ENCODE measurements around the gene TMEM203. TPM values are rescaled to one million over a fixed set of nuclear protein-coding genes. Genes with fewer than 3 reads are reported as not detected.

Gene TMEM203
- total and polyA plus RNA-seq, 4 donors: 21.5 to 27.5 (median 25.8) TPM

Small RNA genes lying within 50 kb of the gene (microRNA-seq; reads per million reads assigned to microRNA genes)
- 0 reads per million in 2 donors for gene MIR3621

Other genes starting within 250 kb of the TMEM203 start
Only the 30 nearest of the 31 such genes appear.
- gene PTGDS, start 228.1 kb downstream of the TMEM203 start, total RNA-seq: 100 to 1,000 TPM; 128 to 145 TPM
- gene PTGDS, start 228.1 kb downstream of the TMEM203 start, polyA plus RNA-seq: 10 to 100 TPM; 12.2 to 13.9 TPM
- gene LCNL1, start 222.7 kb downstream of the TMEM203 start, total RNA-seq: 1 to 10 TPM in 1 of 2 donors, under 1 TPM in 1; 0.36 to 1.1 TPM
- under 1 TPM in 1 of 2 donors, not detected in 1; 0.15 TPM for gene LCNL1, start 222.7 kb downstream of the TMEM203 start, polyA plus RNA-seq
- gene PAXX, start 213.2 kb downstream of the TMEM203 start, total RNA-seq: 10 to 100 TPM; 27.8 to 42.0 TPM
- 100 to 1,000 TPM in 1 of 2 donors, 10 to 100 TPM in 1; 39.9 to 192 TPM for gene PAXX, start 213.2 kb downstream of the TMEM203 start, polyA plus RNA-seq
- 1 to 10 TPM; 3.8 to 7.0 TPM for gene CLIC3, start 209.1 kb downstream of the TMEM203 start, total RNA-seq
- 1 to 10 TPM; 1.6 to 6.7 TPM for gene CLIC3, start 209.1 kb downstream of the TMEM203 start, polyA plus RNA-seq
- 10 to 100 TPM; 27.3 to 60.0 TPM for gene ABCA2, start 177.4 kb downstream of the TMEM203 start, total RNA-seq
- gene ABCA2, start 177.4 kb downstream of the TMEM203 start, polyA plus RNA-seq: 10 to 100 TPM in 1 of 2 donors, 1 to 10 TPM in 1; 9.0 to 48.1 TPM
- under 1 TPM; 0.27 to 0.68 TPM for gene FUT7, start 173.6 kb downstream of the TMEM203 start, total RNA-seq
- gene FUT7, start 173.6 kb downstream of the TMEM203 start, polyA plus RNA-seq: not detected
- gene NPDC1, start 159.5 kb downstream of the TMEM203 start, total RNA-seq: 100 to 1,000 TPM in 1 of 2 donors, 10 to 100 TPM in 1; 99.3 to 217 TPM
- gene NPDC1, start 159.5 kb downstream of the TMEM203 start, polyA plus RNA-seq: 100 to 1,000 TPM in 1 of 2 donors, 10 to 100 TPM in 1; 26.5 to 190 TPM
- gene ENTPD2, start 151.6 kb downstream of the TMEM203 start, total RNA-seq: 1 to 10 TPM in 1 of 2 donors, under 1 TPM in 1; 0.16 to 1.7 TPM
- not detected for gene ENTPD2, start 151.6 kb downstream of the TMEM203 start, polyA plus RNA-seq
- under 1 TPM; 0.26 to 0.60 TPM for gene SAPCD2, start 135.1 kb downstream of the TMEM203 start, total RNA-seq
- gene SAPCD2, start 135.1 kb downstream of the TMEM203 start, polyA plus RNA-seq: under 1 TPM in 1 of 2 donors, not detected in 1; 0.50 TPM
- gene UAP1L1, start 128.1 kb downstream of the TMEM203 start, total RNA-seq: 10 to 100 TPM in 1 of 2 donors, 1 to 10 TPM in 1; 7.9 to 20.6 TPM
- 10 to 100 TPM in 1 of 2 donors, 1 to 10 TPM in 1; 4.1 to 13.2 TPM for gene UAP1L1, start 128.1 kb downstream of the TMEM203 start, polyA plus RNA-seq
- 10 to 100 TPM; 28.4 to 52.2 TPM for gene MAN1B1, start 118.7 kb downstream of the TMEM203 start, total RNA-seq
- gene MAN1B1, start 118.7 kb downstream of the TMEM203 start, polyA plus RNA-seq: 100 to 1,000 TPM in 1 of 2 donors, 10 to 100 TPM in 1; 21.2 to 104 TPM
- 100 to 1,000 TPM in 1 of 2 donors, 10 to 100 TPM in 1; 97.4 to 153 TPM for gene DPP7, start 90.9 kb downstream of the TMEM203 start, total RNA-seq
- gene DPP7, start 90.9 kb downstream of the TMEM203 start, polyA plus RNA-seq: 100 to 1,000 TPM in 1 of 2 donors, 10 to 100 TPM in 1; 98.8 to 598 TPM
- gene GRIN1, start 66.5 kb downstream of the TMEM203 start, total RNA-seq: not detected
- not detected for gene GRIN1, start 66.5 kb downstream of the TMEM203 start, polyA plus RNA-seq
- gene LRRC26, start 35.6 kb downstream of the TMEM203 start, total RNA-seq: not detected
- gene LRRC26, start 35.6 kb downstream of the TMEM203 start, polyA plus RNA-seq: not detected
- not detected for gene TMEM210, start 33.6 kb downstream of the TMEM203 start, total RNA-seq
- not detected for gene TMEM210, start 33.6 kb downstream of the TMEM203 start, polyA plus RNA-seq
- 10 to 100 TPM; 38.7 to 54.0 TPM for gene ANAPC2, start 17.1 kb downstream of the TMEM203 start, total RNA-seq
- 10 to 100 TPM; 13.3 to 84.5 TPM for gene ANAPC2, start 17.1 kb downstream of the TMEM203 start, polyA plus RNA-seq
- 10 to 100 TPM; 30.5 to 37.4 TPM for gene SSNA1, start 17.0 kb downstream of the TMEM203 start, total RNA-seq
- 10 to 100 TPM; 77.0 to 87.1 TPM for gene SSNA1, start 17.0 kb downstream of the TMEM203 start, polyA plus RNA-seq
- gene TPRN, start 4.9 kb downstream of the TMEM203 start, total RNA-seq: 1 to 10 TPM; 4.3 to 5.9 TPM
- gene TPRN, start 4.9 kb downstream of the TMEM203 start, polyA plus RNA-seq: 10 to 100 TPM in 1 of 2 donors, 1 to 10 TPM in 1; 5.5 to 10.8 TPM
- 10 to 100 TPM; 10.0 to 14.2 TPM for gene NDOR1, start 52 bp upstream of the TMEM203 start, total RNA-seq
- 10 to 100 TPM in 1 of 2 donors, 1 to 10 TPM in 1; 3.0 to 20.4 TPM for gene NDOR1, start 52 bp upstream of the TMEM203 start, polyA plus RNA-seq
- 1 to 10 TPM; 2.2 to 3.4 TPM for gene RNF208, start 16.6 kb upstream of the TMEM203 start, total RNA-seq
- gene RNF208, start 16.6 kb upstream of the TMEM203 start, polyA plus RNA-seq: 10 to 100 TPM in 1 of 2 donors, 1 to 10 TPM in 1; 2.9 to 11.8 TPM
- gene CYSRT1, start 19.5 kb upstream of the TMEM203 start, total RNA-seq: not detected
- 1 to 10 TPM in 1 of 2 donors, not detected in 1; 1.1 TPM for gene CYSRT1, start 19.5 kb upstream of the TMEM203 start, polyA plus RNA-seq
- gene RNF224, start 21.9 kb upstream of the TMEM203 start, total RNA-seq: not detected
- gene RNF224, start 21.9 kb upstream of the TMEM203 start, polyA plus RNA-seq: under 1 TPM; 0.08 to 0.25 TPM
- not detected for gene SLC34A3, start 25.3 kb upstream of the TMEM203 start, total RNA-seq
- gene SLC34A3, start 25.3 kb upstream of the TMEM203 start, polyA plus RNA-seq: not detected
- gene TUBB4B, start 35.6 kb upstream of the TMEM203 start, total RNA-seq: 100 to 1,000 TPM in 1 of 2 donors, 10 to 100 TPM in 1; 86.9 to 152 TPM
- gene TUBB4B, start 35.6 kb upstream of the TMEM203 start, polyA plus RNA-seq: 100 to 1,000 TPM in 1 of 2 donors, 10 to 100 TPM in 1; 94.2 to 128 TPM
- not detected for gene STPG3, start 45.6 kb upstream of the TMEM203 start, total RNA-seq
- not detected for gene STPG3, start 45.6 kb upstream of the TMEM203 start, polyA plus RNA-seq
- 10 to 100 TPM; 35.5 to 40.9 TPM for gene NELFB, start 49.7 kb upstream of the TMEM203 start, total RNA-seq
- 10 to 100 TPM; 21.7 to 47.9 TPM for gene NELFB, start 49.7 kb upstream of the TMEM203 start, polyA plus RNA-seq
- 10 to 100 TPM; 10.4 to 14.0 TPM for gene TOR4A, start 72.1 kb upstream of the TMEM203 start, total RNA-seq
- 1 to 10 TPM; 2.6 to 6.0 TPM for gene TOR4A, start 72.1 kb upstream of the TMEM203 start, polyA plus RNA-seq
- 10 to 100 TPM; 13.3 to 26.6 TPM for gene NRARP, start 96.6 kb upstream of the TMEM203 start, total RNA-seq
- gene NRARP, start 96.6 kb upstream of the TMEM203 start, polyA plus RNA-seq: under 1 TPM; 0.50 to 0.97 TPM
- 10 to 100 TPM; 21.9 to 38.2 TPM for gene EXD3, start 217.5 kb upstream of the TMEM203 start, total RNA-seq
- 10 to 100 TPM; 15.9 to 96.8 TPM for gene EXD3, start 217.5 kb upstream of the TMEM203 start, polyA plus RNA-seq
- gene NOXA1, start 217.7 kb upstream of the TMEM203 start, total RNA-seq: 1 to 10 TPM; 4.1 to 8.5 TPM
- 10 to 100 TPM in 1 of 2 donors, 1 to 10 TPM in 1; 2.9 to 12.6 TPM for gene NOXA1, start 217.7 kb upstream of the TMEM203 start, polyA plus RNA-seq